GM21723 (cell line): Measurements from ENCODE around the gene ZNF239.
"Not testable (repeated sequence)": the region's sequence is repeated elsewhere in the genome, so short reads cannot be mapped to it uniquely, and the experiment has no call there.

ENCODE experiments used
- ATAC-seq: cut with Tn5 transposase; IDR thresholded peaks from one replicate; pipeline ENCODE4 v1.9.1; 2021; ENCODE audit warnings: mild to moderate bottlenecking, moderate library complexity; ENCODE audit not compliant: unreplicated experiment

The ZNF239 gene

DNA sequence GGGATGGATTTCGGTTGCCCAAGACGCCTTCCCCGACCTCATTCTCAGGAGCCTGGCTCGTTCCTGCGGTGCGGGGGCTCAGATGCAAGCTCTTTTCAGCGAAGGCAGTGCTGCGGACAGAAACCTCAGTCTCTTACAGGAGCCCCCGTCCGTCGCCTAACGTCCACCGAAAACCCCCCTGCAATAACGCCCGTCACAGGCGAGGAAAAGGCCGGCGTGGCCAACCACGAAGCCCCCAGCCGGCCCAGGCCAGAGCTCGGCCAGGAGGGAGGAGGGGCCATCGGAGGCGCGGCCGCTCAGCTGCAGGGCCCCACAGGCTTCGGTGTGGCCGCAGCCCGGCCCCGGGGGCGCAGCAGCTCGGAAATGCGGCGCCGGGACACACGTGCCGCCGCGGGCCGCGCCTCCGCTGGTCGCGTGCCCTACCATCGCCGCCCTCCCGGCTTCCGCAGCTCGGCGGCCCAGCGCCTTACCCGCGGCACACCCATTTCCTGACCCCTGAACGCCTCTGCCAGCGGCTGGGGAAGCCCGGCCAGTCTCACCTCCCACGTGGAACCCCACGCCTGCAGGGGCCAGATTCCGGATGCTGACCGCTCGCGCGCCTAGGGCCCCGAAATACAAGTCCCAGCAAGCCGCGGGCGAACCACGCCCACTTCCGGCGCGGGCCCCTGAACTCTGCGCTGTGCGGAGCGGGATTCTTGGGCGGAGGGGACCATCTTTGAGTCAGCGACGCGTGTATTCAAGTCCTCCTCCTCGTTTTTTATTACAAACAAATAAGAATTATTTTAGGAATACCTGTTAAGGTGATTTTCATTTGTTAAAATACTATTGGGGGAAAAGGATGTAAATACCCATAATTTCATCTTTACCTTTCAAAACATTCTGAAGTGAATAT is at the start of gene ZNF239:
ZNF239 (minus strand) TSS at position 616 of the 892 bp plus-strand sequence. CDS start 16,537 bp downstream, outside the sequence.
- ATAC-seq = peak; percentile 96

GRCh38 chr10:43623351-43623750 is 48.9 kb upstream of the ZNF239 start:
- no peak for ATAC-seq

- no peak for ATAC-seq
Observed at GRCh38 chr10:43622038-43622437, 47.6 kb upstream of the ZNF239 start.

GRCh38 chr10:43619368-43619767 is 45.0 kb upstream of the ZNF239 start:
- ATAC-seq = no peak

DNA sequence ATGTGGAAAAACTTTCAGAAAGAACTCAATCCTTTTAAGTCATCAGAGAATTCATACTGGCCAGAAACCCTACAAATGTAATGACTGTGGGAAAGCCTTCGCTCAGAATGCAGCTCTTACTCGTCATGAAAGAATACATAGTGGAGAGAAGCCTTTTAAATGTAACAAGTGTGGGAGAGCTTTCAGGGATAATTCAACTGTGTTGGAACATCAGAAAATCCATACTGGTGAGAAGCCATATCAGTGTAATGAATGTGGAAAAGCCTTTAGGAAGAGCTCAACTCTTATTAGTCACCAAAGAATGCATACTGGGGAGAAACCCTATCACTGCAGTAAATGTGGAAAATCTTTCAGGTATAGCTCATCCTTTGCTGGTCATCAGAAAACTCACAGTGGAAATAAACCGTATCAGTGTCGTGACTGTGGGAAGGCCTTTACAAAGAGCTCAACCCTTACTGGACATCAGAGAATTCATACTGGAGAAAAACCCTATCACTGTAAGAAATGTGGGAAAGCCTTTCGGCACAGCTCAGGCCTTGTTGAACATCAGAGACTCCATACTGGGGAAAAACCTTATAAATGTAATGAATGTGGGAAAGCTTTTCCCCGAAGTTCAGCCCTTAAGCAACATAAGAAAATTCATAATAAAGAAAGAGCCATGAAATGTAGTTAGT is 42.4 kb upstream of the ZNF239 start:
- ATAC-seq = no peak

- no peak for ATAC-seq
Observed at GRCh38 chr10:43610636-43611035, 36.2 kb upstream of the ZNF239 start.

GRCh38 chr10:43607199-43607573 is 32.8 kb upstream of the ZNF239 start:
- ATAC-seq = no peak

GRCh38 chr10:43606323-43607198 is 32.1 kb upstream of the ZNF239 start, which contains the start of gene ZNF485:
Gene ZNF485, plus strand, starts transcription at chr10:43606438. Its CDS starts 613 bp downstream, at chr10:43607051.
- peak; percentile 99 for ATAC-seq

DNA sequence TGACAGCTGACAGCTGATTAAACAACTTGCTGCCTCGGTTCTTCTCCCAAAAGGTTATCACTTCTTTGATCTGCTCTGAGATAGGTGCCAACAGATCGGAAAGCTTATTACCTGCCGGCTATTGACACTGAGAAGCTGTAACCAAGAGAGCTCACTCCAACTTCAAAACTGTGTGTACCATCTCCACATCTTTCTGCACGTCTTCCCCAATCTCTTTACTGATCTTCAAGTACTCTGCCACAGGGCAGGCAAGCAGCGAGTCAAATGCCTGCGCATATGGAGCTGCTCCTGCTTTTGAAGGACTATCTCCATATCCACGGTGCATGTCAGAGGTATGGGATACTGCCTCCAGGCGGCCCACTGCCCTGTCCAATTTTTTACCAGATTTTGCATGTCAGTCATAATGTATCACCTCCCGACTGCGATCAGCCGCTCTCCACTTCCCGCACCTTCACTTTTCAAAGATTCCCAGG is 31.5 kb upstream of the ZNF239 start:
- peak; percentile 22 for ATAC-seq

- ATAC-seq = not testable (repeated sequence)
Observed at GRCh38 chr10:43601576-43601975, 27.2 kb upstream of the ZNF239 start.

GRCh38 chr10:43599333-43599732 is 24.9 kb upstream of the ZNF239 start:
- no peak for ATAC-seq

- no peak for ATAC-seq
Observed at GRCh38 chr10:43598446-43598845, 24.0 kb upstream of the ZNF239 start.

DNA sequence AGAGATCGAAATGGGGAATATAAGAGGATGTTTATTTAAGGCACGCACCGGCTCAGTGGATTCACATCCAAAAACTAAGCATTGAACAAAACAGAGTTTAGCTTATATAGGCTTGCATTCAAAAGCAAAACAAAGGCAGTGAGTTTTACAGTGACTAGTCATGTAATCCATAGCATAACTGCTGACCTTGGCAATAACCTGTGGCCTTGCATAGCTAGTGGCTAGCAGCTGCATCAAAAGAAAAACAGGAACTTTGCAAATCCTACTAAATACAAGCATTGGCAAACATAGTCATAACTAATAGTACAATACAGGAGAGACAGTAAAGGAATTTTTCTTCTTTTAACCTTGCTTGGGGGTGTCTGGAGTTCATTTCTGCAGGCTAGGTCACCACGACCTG is 22.1 kb upstream of the ZNF239 start:
- no peak for ATAC-seq

- peak; percentile 60 for ATAC-seq
Observed at GRCh38 chr10:43595739-43596298, 21.4 kb upstream of the ZNF239 start.

DNA sequence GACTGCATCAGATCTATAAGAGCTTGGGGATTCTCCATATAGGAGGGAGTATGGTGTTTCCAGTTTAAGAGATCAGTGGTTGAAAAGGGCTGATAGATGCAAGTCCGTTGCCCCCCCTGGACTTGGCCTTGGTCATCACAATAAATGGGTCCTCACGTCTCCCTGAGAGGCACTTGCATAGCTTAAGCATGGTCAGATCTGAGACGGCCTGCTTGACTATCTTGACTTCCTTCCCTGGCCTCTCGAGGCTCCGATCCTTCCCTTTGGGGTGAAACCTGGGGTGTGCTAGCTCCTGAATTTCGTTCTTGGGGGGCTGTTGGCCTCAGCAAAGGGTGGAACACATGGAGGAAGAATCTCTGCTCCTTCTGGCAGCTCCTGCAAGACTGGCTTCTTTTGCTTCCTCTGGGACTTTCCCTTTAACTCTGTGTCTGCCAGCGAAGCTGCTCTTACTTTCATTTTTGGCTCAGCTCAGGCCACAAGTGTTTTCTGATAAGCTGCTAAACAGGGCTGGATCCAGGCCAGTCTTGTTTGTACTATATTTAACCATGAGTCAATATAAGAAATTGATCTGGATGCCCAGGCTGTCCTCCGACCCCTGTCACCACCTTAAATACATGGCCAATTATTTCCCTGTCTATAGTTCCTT is 20.7 kb upstream of the ZNF239 start:
- peak; percentile 94 for ATAC-seq

DNA sequence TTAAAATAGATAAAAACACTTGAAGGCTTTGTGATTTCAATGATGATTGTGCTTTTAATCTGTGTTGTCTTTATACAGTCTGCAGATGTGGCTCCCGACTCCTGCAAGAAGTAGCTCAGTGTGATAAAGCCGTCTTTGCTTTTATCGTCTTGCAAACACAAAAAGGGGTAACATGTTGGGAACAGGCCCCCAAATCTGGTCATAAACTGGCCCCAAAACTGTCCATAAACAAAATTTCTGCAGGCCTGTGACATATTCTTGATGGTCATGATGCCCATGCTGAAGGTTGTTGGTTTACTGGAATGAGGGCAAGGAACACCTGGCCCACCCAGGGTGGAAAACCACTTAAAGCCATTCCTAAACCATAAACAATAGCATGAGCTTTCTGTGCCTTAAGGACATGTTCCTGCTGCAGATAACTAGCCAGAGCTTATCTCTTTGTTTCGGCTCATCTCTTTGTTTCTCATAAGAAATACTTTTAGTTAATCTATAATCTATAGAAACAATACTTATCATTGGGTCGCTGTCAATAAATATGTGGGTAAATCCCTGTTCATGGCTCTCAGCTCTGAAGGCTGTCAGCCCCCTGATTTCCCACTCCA is 17.0 kb upstream of the ZNF239 start:
- no peak for ATAC-seq

GRCh38 chr10:43586730-43587115 is 12.3 kb upstream of the ZNF239 start:
- ATAC-seq = not testable (repeated sequence)

DNA sequence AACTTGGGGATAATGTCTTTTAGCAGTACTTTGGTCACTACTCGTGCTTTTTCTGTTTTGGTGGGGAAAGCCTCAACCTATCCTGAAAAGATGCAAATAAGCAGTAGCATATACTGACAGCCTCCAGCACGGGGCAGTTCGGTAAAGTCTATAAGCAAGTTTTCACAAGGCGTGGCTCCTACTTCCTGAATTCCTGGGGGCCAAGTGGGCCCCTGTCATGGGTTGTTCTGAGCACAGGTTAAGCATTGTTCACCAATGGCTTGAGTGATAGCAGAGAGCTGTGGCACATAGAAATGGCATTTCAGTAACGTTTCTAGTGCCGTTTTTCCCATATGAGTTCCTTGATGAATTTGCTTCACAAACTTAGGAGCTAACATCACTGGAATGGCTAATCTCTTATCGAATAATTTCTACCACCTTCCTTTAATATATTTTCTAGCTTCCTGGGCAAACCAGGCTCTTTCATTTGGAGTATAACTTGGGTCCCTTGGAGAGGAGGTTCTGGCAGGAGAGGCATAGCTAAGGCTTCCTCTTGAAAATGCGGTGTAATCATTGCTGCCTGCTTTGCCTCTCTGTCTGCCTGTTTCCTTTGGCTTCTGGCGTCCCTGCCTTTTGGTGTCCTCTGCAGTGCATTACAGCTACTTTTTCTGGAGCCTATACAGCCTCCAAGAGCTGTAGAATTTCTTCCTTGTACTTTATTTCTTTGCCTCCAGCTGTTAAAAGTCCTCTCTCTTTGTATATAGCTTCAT is 11.7 kb upstream of the ZNF239 start:
- no peak for ATAC-seq

- ATAC-seq = no peak
Observed at GRCh38 chr10:43585046-43585445, 10.6 kb upstream of the ZNF239 start.
